NCI-H2227 (cell line): ENCODE results near the gene TXNDC17.
"Not testable (repeated sequence)": the region's sequence is repeated elsewhere in the genome, so short reads cannot be mapped to it uniquely, and the experiment has no call there.

ENCODE experiments used
- DNase-seq: peaks from one replicate; lab custom pipeline; 2025; ENCODE audit not compliant: unreplicated experiment; lab: John Stamatoyannopoulos, UW

Gene TXNDC17

GRCh38 chr17:6636616-6637457 is 4.0 kb upstream of the TXNDC17 start:
- no peak for DNase-seq

DNA sequence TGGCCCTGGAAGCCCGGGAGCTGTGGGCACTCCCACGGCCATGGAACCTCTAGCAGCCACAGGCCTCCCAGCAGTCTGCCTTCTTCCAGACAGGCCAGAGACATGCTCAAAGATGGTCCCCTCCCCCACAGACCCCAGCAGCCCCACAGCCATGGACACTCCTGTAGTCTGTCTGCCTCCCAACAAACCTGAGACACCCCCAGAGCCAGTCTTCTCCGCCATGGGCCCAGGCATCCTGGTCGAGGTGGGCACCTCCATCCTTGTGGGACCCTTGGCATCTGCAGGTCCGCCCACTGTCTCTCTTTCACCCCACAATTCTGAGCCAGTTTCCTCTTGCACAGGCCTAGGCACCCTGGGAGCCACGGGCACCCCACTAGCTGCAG is 3.4 kb upstream of the TXNDC17 start:
- no peak for DNase-seq

DNA sequence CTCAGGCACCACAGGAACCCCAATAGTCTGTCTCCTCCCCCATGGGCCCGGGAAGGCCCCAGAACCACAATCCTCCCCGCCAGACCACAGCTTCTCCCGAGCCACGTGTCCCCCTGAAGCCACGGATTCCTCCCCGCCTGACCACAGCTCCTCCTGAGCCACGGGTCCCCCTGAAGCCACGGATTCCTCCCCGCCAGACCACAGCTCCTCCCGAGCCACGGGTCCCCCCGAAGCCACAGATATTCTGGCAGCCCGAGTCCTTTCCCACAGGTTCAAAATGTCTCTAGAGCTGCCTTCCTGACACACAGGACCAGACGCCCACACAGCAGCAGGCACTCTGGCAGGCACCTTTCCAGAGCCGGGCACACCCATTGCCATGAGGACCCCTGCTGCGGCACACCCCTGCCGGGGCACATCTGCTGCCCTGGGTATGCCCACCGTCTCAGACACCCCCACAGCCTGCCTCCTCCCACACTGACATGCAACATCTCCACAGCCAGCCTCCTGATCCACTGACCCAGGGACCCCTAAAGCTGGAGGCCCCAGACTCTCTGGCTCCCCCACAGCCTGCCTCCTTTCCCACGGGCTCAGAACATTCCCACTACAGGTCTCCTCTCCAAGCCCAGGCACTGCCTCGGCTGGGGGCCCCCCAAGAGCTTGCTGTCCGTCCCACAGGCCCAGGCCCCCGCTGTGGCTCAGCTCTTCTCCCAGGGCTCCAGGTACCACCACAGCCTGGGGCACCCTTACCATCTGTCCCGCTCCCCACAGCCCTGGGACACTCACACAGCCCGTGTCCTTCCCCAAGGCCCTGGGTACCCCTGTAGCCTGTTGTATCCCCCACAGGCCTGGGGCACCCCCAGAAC is 2.6 kb upstream of the TXNDC17 start:
- DNase-seq: no peak

DNA sequence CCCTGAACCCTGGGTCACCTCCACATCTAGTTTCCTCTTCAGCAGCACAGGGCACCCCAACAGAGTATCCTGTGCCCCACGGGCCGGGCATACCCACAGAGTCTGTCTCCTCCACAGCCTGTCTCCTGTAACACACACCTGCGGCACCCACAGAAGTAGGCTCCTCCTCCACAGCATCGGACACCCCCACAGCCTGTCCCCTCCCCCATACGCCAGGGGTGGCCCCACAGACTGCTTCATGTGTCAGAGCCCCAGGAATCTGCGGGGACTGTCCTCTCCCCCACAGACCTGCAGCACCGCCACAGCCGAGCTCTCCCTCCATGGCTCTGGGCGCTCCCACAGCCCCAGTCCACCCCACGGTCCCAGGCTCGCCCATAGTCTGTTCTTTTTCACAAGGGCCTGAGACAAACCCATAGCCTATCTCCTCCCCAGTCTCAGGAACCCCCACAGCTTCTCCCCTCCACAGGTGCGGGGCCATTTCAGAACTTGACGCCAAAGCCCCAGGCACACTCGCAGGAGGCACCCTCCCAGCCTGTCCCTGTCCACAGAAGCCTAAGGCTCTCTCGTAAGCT is 1.8 kb upstream of the TXNDC17 start:
- DNase-seq: no peak

GRCh38 chr17:6639586-6640535 is 999 bp upstream of the TXNDC17 start:
- DNase-seq: no peak

DNA sequence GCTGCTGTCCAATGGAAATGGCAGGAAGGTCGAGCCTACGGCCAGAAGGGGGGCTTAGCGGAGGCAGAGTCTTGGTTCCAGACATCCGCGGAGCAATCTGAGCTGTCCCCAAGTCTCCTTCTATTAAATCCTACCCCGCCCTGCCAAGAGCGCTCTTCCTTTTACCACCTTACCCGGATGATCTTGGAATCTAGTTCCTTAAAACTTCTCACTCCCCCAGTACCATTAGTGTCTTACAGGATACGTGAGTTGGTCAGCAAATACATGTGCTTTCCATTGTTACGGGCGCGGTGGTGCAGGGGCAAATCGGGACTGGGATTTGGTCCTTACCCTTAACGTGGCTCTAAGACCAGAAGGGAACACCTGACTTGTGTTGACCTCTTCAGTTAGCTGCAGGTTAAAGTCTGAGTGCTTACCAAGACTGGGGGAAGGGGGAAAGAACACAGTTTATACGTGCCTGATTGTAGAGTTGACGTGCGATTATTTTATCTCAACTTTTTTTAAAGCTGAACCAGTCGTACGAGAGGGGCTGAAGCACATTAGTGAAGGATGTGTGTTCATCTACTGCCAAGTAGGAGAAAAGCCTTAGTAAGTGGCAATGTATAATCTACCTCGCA is 495 bp downstream of the TXNDC17 start:
- peak; percentile 12 for DNase-seq

- DNase-seq: no peak
Observed at GRCh38 chr17:6642592-6642991, 1.7 kb downstream of the TXNDC17 start.

DNA sequence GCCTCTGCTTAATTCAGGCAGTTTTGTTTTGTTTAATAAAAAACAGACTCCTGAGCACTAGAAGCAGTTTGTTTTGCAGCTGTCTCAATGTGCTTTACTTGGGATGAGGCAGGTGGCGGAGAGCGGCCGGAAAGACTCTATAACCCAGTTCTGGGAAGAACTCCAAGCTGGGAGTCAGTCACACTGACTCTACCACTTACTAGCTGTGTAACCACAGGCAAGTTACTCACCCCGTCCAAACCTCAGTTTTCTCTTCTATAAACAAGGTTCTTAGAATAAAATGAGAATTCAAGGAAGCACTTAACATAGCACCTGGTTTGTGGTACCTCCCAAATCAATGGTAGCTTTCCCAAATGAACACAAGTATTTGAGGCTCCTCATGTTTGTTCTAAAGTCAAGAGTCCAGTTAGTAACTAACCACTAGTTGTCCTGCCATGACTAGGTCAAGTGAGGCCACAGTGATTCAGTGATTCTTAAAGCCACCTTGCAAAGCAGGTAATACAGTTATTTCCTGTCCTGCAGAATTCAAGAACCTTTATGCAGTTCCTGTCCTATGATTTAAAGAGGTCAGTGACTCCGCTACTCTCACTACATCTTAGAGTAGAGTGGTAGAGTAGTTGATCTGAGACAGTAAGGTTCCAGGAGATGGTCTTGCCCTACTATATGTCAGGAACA is 2.7 kb downstream of the TXNDC17 start:
- no peak for DNase-seq

DNA sequence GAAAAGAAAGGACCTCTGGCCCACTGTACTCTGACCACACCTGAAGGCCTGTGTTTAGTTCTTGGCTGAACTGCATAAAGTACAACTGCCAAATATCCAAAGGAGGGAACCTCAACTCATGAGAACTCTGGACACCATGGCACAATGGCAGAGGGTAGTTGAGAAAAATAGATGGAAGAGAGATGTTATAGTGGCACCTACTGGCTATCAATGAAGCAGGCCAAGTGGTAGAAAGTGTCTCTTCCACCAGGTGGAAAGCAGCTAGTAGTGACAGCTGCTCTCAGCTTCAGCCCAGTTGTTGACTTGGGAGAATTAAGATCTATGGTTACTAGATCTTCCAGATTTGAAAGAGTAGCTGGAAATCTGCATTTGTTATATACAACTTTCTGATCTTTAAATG is 7.3 kb downstream of the TXNDC17 start:
- DNase-seq: no peak

DNA sequence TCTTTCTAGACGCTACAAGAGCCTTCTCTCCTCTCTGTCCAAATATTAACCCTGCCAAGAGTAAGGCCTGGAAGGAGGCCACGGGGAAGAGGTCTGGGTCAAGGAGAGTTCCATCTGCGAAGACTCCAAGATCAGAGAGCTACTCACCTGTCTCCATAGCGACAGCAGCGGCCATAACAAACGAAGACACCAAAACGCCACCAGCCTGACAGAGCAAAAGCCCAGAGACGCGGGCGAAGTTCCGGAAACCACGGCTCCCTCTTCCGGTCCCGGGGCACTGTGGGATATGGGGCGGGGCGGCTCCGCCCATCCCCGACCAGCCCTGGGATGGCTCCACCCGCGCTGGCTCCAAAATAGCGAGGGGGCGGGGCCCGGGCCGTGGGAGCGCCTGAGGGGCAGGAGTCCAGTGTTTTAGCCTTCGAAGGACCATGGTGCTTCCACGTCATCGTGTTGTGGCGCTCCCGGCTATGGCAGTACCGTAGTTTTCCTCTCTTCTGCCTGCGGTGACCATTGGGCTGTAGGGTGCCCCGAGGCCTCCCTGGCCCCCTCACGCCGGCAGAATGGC is 10.6 kb downstream of the TXNDC17 start, which contains the start of the genes C17orf100 and MED31:
Gene C17orf100, plus strand, starts transcription at position 409 of the 565 bp plus-strand sequence. Its CDS starts 152 bp downstream, at position 561.
Gene MED31, minus strand, starts transcription at position 252 of the 565 bp plus-strand sequence. Its CDS starts 77 bp downstream, at position 175.
- DNase-seq: peak; percentile 92

DNA sequence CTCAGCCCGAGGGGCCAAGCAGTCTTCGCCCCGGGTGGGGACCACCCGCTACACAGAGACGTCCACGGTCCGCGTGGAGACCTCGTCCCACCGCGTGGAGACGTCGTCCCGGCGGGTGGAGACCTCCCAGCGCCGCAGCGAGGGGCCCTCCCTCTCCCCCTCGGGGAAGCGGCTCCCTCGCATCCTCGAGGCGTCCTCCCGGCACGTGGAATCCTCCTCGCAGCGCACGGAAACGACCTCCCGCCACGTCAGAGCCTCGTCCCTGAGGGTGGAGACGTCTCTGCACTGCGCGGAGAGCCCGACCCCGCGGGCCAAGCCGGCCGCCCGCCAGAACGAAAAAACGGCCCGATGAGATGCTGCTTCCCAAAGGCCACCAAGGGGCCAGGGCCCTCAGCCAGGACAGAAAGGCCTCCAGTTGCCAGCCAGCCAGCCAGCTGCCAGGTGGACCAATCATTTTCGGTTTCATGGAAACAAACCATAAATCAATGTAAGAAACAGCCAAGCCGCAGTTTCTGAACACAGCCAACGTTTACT is 11.1 kb downstream of the TXNDC17 start:
- DNase-seq: peak; percentile 51

DNA sequence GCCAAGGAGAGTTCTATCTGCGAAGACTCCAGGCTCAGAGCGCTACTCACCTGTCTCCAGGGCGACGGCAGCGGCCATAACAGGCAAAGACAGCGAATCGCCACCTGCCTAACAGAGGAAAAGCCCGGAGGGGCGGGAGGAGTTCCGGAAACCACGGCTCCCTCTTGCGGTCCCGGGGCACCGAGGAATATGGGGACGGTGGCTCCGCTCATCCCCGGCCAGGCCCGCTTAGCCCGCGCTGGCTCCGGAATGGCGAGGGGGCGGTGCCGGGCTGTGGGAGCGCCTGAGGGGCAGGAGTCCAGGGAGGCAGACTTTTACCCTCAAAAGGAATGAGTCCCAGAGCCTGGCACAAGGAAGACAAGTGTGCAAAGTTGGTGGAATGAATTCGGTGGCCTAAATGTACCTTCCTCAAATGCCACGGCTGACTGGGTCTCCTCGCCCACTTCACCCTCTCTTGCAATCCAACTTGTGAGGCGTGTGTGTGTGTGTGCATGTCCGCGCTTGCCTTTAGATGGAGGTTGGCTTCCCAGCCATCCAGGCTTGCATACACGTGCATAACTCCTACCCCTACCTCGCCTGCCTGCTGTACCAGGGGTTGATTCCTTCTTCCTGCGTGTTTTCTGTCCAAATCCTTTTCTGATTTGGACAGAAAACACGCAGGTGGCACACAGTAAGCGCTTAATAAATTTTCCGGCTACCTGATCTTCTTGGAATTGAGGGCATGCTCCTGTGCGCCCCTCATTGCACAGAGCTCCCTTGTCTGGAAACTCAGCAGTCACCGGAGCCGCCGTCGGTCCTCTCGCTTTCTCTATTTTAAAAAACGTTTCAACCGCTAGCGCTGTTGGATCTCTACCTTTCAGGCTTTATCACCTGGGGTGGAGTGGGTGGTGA is 14.2 kb downstream of the TXNDC17 start:
- peak; percentile 58 for DNase-seq

GRCh38 chr17:6655732-6656361 is 15.0 kb downstream of the TXNDC17 start:
- not testable (repeated sequence) for DNase-seq

GRCh38 chr17:6656797-6657632 is 16.2 kb downstream of the TXNDC17 start:
- not testable (repeated sequence) for DNase-seq

DNA sequence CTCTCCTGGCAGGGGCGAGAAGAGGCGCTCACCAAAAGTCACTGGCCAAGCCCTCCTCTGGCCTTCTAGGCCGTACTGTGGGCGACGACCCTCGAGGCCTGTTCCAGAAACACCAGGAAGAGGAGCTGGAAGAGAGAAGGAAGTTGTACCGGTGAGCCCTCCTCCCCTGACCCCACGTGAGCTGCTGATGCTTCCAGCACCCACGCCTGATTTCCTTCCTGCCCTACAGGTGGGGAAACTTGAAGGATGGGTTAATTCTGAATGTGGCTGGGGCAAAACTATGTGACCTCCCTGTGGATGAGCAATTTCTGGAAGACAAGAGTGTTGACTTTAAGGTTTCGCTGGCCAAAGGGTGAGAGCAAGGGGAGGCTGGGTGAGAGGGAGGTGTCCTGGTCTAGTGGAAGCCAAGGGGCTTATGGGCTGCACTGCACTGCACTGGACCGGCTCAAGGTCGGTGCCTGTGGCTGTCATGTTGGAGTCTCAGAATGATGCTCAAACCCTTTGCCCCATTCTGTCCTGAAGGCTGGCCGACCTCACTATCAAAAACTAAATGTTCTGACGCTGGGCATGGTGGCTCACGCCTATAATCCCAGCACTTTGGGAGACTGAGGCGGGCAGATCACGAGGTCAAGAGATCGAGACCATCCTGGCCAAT is 16.9 kb downstream of the TXNDC17 start:
- DNase-seq: no peak

DNA sequence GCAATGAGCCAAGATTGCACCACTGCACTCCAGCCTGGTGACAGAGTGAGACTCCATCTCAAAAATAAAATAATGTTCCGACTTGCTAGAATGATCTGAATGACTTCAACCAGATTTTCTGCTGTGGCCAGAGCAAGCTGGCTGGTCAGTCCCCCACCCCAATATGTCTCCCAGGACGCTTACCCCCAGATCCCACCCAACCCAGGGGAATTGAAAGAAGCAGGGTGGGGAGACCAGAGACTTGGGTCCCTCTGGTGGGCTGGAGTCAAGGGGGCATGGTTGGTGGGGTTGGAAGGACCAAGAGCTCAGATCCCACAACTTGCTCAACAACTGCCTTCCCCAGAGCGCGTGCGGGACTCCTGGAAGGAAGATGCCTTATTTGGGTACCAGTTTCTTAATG is 17.6 kb downstream of the TXNDC17 start:
- DNase-seq: not testable (repeated sequence)
